Neuron (in vitro differentiated cells): ENCODE measurements around the gene HESX1.

ENCODE experiments used
- H2AFZ ChIP-seq: one replicate; pipeline ENCODE4 v1.6.1; 2013; ENCODE audit warnings: low read depth, mild to moderate bottlenecking, inconsistent platforms, low read length, moderate library complexity
- H3K27me3 ChIP-seq: one replicate; pipeline ENCODE4 v1.6.1; 2013; ENCODE audit warnings: low read length; ENCODE audit not compliant: insufficient read depth
- H3K36me3 ChIP-seq: one replicate; pipeline ENCODE4 v1.6.1; 2013; ENCODE audit warnings: low read length; ENCODE audit not compliant: insufficient read depth
- H3K4me1 ChIP-seq: one replicate; pipeline ENCODE4 v1.6.1; 2013; ENCODE audit warnings: low read length; ENCODE audit not compliant: insufficient read depth
- H3K4me3 ChIP-seq: 2 replicates; pipeline ENCODE4 v1.5.1; 2013; ENCODE audit warnings: mild to moderate bottlenecking, low read length, moderate library complexity
- H3K9me3 ChIP-seq: one replicate; pipeline ENCODE4 v1.6.1; 2013; ENCODE audit warnings: low read length

Gene HESX1

GRCh38 chr3:57164217-57164656, 35.5 kb downstream of the HESX1 start:
- Histone ChIP-seq H3K27me3 (peaks cover 6% of the 10 kb centered on the region), H3K4me1 (peaks cover 46% of the 10 kb centered on the region), H3K9me3 (no peaks in the 10 kb centered on the region)

GRCh38 chr3:57163751-57164150, 36.0 kb downstream of the HESX1 start:
- peak overlapping the region; percentile 89 for H3K4me3 ChIP-seq
- no peak overlapping the region for H2AFZ ChIP-seq
- no peaks in the 10 kb centered on the region for H3K36me3 ChIP-seq
- H3K27me3 ChIP-seq = peaks cover 6% of the 10 kb centered on the region
- no peaks in the 10 kb centered on the region for H3K9me3 ChIP-seq
- peaks cover 51% of the 10 kb centered on the region for H3K4me1 ChIP-seq

More at GRCh38 chr3:57164217-57164656, 35.5 kb downstream of the HESX1 start:
- Histone ChIP-seq H3K4me3 (peak overlapping the region; percentile 89), H2AFZ (peak overlapping the region; percentile 75), H3K36me3 (no peaks in the 10 kb centered on the region)

- Histone ChIP-seq H3K4me1 (peaks cover 62% of the 10 kb centered on the region), H3K27me3 (peaks cover 2% of the 10 kb centered on the region), H3K9me3 (no peaks in the 10 kb centered on the region)
These were observed 37.9 kb downstream of the HESX1 start for GRCh38 chr3:57161915-57162314.

GRCh38 chr3:57160765-57161538, 38.8 kb downstream of the HESX1 start:
- Histone ChIP-seq H3K36me3 (no peaks in the 10 kb centered on the region), H3K4me3 (no peak overlapping the region), H3K9me3 (no peaks in the 10 kb centered on the region), H3K4me1 (peaks cover 62% of the 10 kb centered on the region), H2AFZ (no peak overlapping the region), H3K27me3 (no peaks in the 10 kb centered on the region)

More at GRCh38 chr3:57161915-57162314, 37.9 kb downstream of the HESX1 start:
- Histone ChIP-seq H3K36me3 (no peaks in the 10 kb centered on the region), H3K4me3 (no peak overlapping the region), H2AFZ (no peak overlapping the region)

- H3K9me3 ChIP-seq = no peaks in the 10 kb centered on the region
- peaks cover 59% of the 10 kb centered on the region for H3K4me1 ChIP-seq
- no peaks in the 10 kb centered on the region for H3K27me3 ChIP-seq
- H3K36me3 ChIP-seq = no peaks in the 10 kb centered on the region
- H3K4me3 ChIP-seq = no peak overlapping the region
- H2AFZ ChIP-seq = no peak overlapping the region
These were observed 39.6 kb downstream of the HESX1 start for GRCh38 chr3:57160076-57160764.

- no peaks in the 10 kb centered on the region for H3K36me3 ChIP-seq
- no peaks in the 10 kb centered on the region for H3K9me3 ChIP-seq
- H3K4me1 ChIP-seq = peaks cover 67% of the 10 kb centered on the region
- no peak overlapping the region for H2AFZ ChIP-seq
- H3K27me3 ChIP-seq = no peaks in the 10 kb centered on the region
- no peak overlapping the region for H3K4me3 ChIP-seq
These were observed 40.7 kb downstream of the HESX1 start for GRCh38 chr3:57158813-57159738.

GRCh38 chr3:57158325-57158724, 41.5 kb downstream of the HESX1 start:
- H2AFZ ChIP-seq = no peak overlapping the region
- H3K4me3 ChIP-seq = no peak overlapping the region
- no peaks in the 10 kb centered on the region for H3K27me3 ChIP-seq
- no peaks in the 10 kb centered on the region for H3K36me3 ChIP-seq
- H3K9me3 ChIP-seq = no peaks in the 10 kb centered on the region
- peaks cover 68% of the 10 kb centered on the region for H3K4me1 ChIP-seq

GRCh38 chr3:57157545-57157944, 42.2 kb downstream of the HESX1 start:
- Histone ChIP-seq H3K9me3 (no peaks in the 10 kb centered on the region), H3K27me3 (no peaks in the 10 kb centered on the region), H3K4me1 (peaks cover 72% of the 10 kb centered on the region), H2AFZ (no peak overlapping the region), H3K4me3 (no peak overlapping the region), H3K36me3 (no peaks in the 10 kb centered on the region)

GRCh38 chr3:57155310-57155643, 44.5 kb downstream of the HESX1 start:
- H3K4me3 ChIP-seq = no peak overlapping the region
- no peaks in the 10 kb centered on the region for H3K36me3 ChIP-seq
- no peaks in the 10 kb centered on the region for H3K27me3 ChIP-seq
- no peak overlapping the region for H2AFZ ChIP-seq
- H3K4me1 ChIP-seq = peaks cover 69% of the 10 kb centered on the region
- no peaks in the 10 kb centered on the region for H3K9me3 ChIP-seq

GRCh38 chr3:57154470-57155309, 45.1 kb downstream of the HESX1 start:
- H3K4me1 ChIP-seq = peaks cover 70% of the 10 kb centered on the region
- H3K4me3 ChIP-seq = no peak overlapping the region
- no peaks in the 10 kb centered on the region for H3K9me3 ChIP-seq
- H3K27me3 ChIP-seq = no peaks in the 10 kb centered on the region
- no peaks in the 10 kb centered on the region for H3K36me3 ChIP-seq
- no peak overlapping the region for H2AFZ ChIP-seq

- peak overlapping the region; percentile 40 for H3K4me3 ChIP-seq
- no peaks in the 10 kb centered on the region for H3K27me3 ChIP-seq
- H3K36me3 ChIP-seq = no peaks in the 10 kb centered on the region
- peaks cover 52% of the 10 kb centered on the region for H3K4me1 ChIP-seq
- peak overlapping the region; percentile 8 for H2AFZ ChIP-seq
- no peaks in the 10 kb centered on the region for H3K9me3 ChIP-seq
These were observed 47.3 kb downstream of the HESX1 start for GRCh38 chr3:57152151-57153143.
